OCI-LY3 (cell line): Measurements from ENCODE around the gene CD160.

Experiments used
- H2AFZ ChIP-seq: fragments of 200-600, 300-600 bp; shearing (Covaris generic); 2 replicates; pipeline ENCODE4 v1.6.0; 2014; ENCODE audit warnings: antibody characterized with exemption, low read depth, low read length
- H3K27ac ChIP-seq: fragments of 200-600, 300-600 bp; sonication (generic); 2 replicates; pipeline ENCODE4 v1.5.1; 2014; ENCODE audit warnings: mild to moderate bottlenecking, low read length, moderate library complexity, mixed read lengths
- H3K27me3 ChIP-seq: fragments of 200-600, 300-600 bp; sonication (generic); 2 replicates; pipeline ENCODE4 v1.6.1; 2014; ENCODE audit warnings: low read depth, low read length, mixed read lengths
- H3K36me3 ChIP-seq: fragments of 200-600, 300-600 bp; sonication (generic); replicated peaks from 2 replicates; pipeline ENCODE3; 2014; ENCODE audit warnings: low read depth, low read length, mixed read lengths
- H3K4me1 ChIP-seq: fragments of 300-600, 200-600 bp; sonication (generic); 2 replicates; pipeline ENCODE4 v1.6.1; 2014; ENCODE audit warnings: low read length, mixed read lengths
- H3K4me2 ChIP-seq: fragments of 200-600, 300-600 bp; sonication (generic); 2 replicates; pipeline ENCODE4 v1.6.1; 2014; ENCODE audit warnings: low read length, mixed read lengths
- H3K4me3 ChIP-seq: fragments of 300-600, 200-600 bp; sonication (generic); 2 replicates; pipeline ENCODE4 v1.5.1; 2014; ENCODE audit warnings: antibody characterized with exemption, mild to moderate bottlenecking, low read length, moderate library complexity
- H3K79me2 ChIP-seq: fragments of 300-600, 200-600 bp; shearing (Covaris generic); 2 replicates; pipeline ENCODE4 v1.6.1; 2014; ENCODE audit warnings: mild to moderate bottlenecking, low read length, mixed read lengths
- H3K9ac ChIP-seq: fragments of 300-600, 200-600 bp; shearing (Covaris generic); 2 replicates; pipeline ENCODE4 v1.6.0; 2014; ENCODE audit warnings: mild to moderate bottlenecking, low read length, moderate library complexity
- H3K9me3 ChIP-seq: fragments of 200-600, 300-600 bp; shearing (Covaris generic); 2 replicates; pipeline ENCODE4 v1.6.1; 2014; ENCODE audit warnings: low read length, mixed read lengths; ENCODE audit not compliant: insufficient read depth
- H4K20me1 ChIP-seq: fragments of 200-600, 300-600 bp; sonication (generic); 2 replicates; pipeline ENCODE4 v1.6.1; 2016; ENCODE audit warnings: low read length, mixed read lengths; ENCODE audit not compliant: insufficient read depth
- EZH2phosphoT487 ChIP-seq: fragments of 200-600 bp; shearing (Covaris generic); IDR thresholded peaks from 2 replicates; pipeline ENCODE4 v1.6.1; 2018; ENCODE audit warnings: antibody characterized with exemption, mixed run types, low read depth
- TF ChIP-seq, protein P1 (sequence below): fragments of 200-600, 300-600 bp; sonication (generic); IDR thresholded peaks from 2 replicates; pipeline ENCODE4 v1.5.1; 2014; ENCODE audit warnings: antibody characterized with exemption, low read length, low read depth

CD160 gene

DNA sequence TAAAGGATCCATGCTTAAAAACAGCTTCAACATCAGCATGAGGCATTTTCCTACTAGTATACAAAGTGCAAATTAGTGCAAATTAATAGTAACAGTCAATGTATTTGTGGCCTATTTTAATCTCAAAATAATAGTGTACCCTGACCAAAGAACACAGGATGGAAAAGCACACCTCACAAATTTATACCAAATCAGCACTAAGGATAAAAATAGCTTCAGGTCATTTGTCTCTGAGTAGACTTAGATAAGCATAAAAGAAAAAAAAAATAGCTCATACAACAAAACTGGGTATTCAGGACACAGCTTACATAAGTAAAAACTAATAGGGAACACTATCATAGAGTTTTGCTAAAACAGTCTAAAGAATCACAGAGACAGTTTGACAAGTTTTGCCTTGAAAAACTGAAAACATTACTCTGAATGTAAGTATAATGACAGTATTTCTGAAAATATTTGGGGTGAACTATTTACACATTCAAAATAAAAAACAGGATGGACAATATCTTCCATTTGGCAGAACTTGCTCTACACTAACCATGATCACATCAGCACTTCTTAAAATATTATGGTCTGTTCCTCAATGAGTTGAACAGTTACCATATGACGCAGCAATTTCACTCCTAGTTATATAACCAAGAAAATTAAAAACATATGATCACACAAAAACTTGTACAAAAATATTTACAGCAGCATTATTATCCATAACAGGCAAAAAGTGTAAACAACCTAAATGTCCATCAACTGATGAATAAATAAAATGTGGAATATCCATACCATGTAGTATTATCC lies 58.3 kb downstream of the CD160 start:
- H3K9ac ChIP-seq: no peak overlapping the region
- H3K4me2 ChIP-seq: no peak overlapping the region
- no peak overlapping the region for H2AFZ ChIP-seq
- peaks cover 8% of the 10 kb centered on the region for H3K36me3 ChIP-seq
- no peaks in the 10 kb centered on the region for H3K9me3 ChIP-seq
- H3K4me1 ChIP-seq: no peaks in the 10 kb centered on the region
- no peak overlapping the region for H3K27ac ChIP-seq
- H4K20me1 ChIP-seq: no peaks in the 10 kb centered on the region
- no peak overlapping the region for H3K4me3 ChIP-seq
- no peaks in the 10 kb centered on the region for H3K79me2 ChIP-seq
- TF ChIP-seq EZH2phosphoT487: no peak
- TF ChIP-seq, protein P1, sequence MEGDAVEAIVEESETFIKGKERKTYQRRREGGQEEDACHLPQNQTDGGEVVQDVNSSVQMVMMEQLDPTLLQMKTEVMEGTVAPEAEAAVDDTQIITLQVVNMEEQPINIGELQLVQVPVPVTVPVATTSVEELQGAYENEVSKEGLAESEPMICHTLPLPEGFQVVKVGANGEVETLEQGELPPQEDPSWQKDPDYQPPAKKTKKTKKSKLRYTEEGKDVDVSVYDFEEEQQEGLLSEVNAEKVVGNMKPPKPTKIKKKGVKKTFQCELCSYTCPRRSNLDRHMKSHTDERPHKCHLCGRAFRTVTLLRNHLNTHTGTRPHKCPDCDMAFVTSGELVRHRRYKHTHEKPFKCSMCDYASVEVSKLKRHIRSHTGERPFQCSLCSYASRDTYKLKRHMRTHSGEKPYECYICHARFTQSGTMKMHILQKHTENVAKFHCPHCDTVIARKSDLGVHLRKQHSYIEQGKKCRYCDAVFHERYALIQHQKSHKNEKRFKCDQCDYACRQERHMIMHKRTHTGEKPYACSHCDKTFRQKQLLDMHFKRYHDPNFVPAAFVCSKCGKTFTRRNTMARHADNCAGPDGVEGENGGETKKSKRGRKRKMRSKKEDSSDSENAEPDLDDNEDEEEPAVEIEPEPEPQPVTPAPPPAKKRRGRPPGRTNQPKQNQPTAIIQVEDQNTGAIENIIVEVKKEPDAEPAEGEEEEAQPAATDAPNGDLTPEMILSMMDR: no peak
- no peaks in the 10 kb centered on the region for H3K27me3 ChIP-seq

DNA sequence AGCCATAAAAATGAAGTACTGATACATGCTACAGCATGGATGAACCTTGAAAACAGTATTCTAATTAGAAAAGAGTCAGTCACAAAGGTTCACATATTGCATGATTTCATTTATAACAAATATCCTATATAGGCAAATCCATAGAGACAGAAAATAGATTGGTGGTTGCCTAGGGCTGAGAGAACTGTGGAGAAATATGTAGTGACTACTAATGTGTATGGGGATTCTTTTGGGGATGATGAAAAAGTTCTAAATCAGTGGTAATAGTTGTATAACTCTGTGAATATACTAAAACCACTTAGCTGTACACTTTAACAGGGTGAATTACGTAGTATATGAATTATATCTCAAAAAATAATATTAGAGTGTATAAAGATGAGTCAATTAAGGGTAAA lies 58.8 kb downstream of the CD160 start:
- Histone ChIP-seq H3K79me2 (no peaks in the 10 kb centered on the region), H3K4me3 (no peak overlapping the region), H2AFZ (no peak overlapping the region), H3K27me3 (no peaks in the 10 kb centered on the region), H3K9ac (no peak overlapping the region), H3K27ac (no peak overlapping the region), H3K9me3 (no peaks in the 10 kb centered on the region), H4K20me1 (no peaks in the 10 kb centered on the region), H3K4me1 (no peaks in the 10 kb centered on the region), H3K36me3 (peaks cover 6% of the 10 kb centered on the region), H3K4me2 (no peak overlapping the region)
- TF ChIP-seq, protein P1: no peak
- TF ChIP-seq EZH2phosphoT487: no peak

DNA sequence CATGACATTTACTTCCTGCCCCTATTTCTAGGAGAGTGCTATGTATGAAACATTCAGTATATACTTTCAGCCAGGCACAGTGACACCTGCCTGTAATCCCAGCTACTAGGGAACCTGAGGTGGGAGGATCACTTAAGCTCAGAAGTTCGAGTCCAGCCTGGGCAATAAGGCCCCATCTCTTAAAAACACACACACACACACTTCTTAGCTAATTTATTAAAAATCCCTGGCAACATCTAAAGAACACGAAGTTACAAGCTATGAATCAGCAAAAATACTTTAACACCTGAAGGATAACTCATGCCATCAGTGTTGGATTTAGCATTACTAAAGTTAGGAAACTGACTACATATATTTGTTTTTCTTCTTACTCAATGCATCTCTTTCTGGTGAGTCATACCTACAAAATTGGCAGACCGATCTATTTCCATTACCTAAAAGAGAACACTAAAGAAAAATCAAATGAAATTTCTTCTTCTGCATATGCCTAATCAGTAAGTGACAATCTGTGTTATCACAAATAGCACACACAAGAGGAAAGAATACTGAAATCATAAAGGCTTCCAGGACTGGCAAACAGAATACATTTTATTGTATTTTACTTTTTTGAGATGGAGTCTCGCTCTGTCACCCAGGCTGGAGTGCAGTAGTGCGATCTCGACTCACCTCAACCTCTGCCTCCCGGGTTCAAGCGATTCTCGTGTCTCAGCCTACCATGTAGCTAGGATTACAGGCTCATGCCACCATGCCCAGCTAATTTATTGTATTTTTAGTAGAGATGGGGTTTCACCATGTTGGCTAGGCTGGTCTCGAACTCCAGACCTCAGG lies 63.2 kb downstream of the CD160 start:
- no peaks in the 10 kb centered on the region for H3K79me2 ChIP-seq
- H3K9ac ChIP-seq: no peak overlapping the region
- 0 out of 2 replicates have a peak, but pooled peaks cover 4% of the 10 kb centered on the region for H4K20me1 ChIP-seq
- no peaks in the 10 kb centered on the region for H3K27me3 ChIP-seq
- no peak overlapping the region for H3K27ac ChIP-seq
- H3K36me3 ChIP-seq: peaks cover 15% of the 10 kb centered on the region
- H3K9me3 ChIP-seq: no peaks in the 10 kb centered on the region
- no peak overlapping the region for H3K4me2 ChIP-seq
- H2AFZ ChIP-seq: no peak overlapping the region
- H3K4me3 ChIP-seq: no peak overlapping the region
- TF ChIP-seq EZH2phosphoT487: no peak
- TF ChIP-seq, protein P1: no peak
- no peaks in the 10 kb centered on the region for H3K4me1 ChIP-seq

GRCh38 chr1:145784409-145784808 lies 65.1 kb downstream of the CD160 start:
- H3K4me2 ChIP-seq: no peak overlapping the region
- no peaks in the 10 kb centered on the region for H3K79me2 ChIP-seq
- no peak overlapping the region for H3K27ac ChIP-seq
- H3K9me3 ChIP-seq: no peaks in the 10 kb centered on the region
- 0 out of 2 replicates have a peak, but pooled peaks cover 4% of the 10 kb centered on the region for H4K20me1 ChIP-seq
- no peak overlapping the region for H3K4me3 ChIP-seq
- H3K27me3 ChIP-seq: no peaks in the 10 kb centered on the region
- H3K36me3 ChIP-seq: peaks cover 21% of the 10 kb centered on the region
- H3K9ac ChIP-seq: no peak overlapping the region
- no peak overlapping the region for H2AFZ ChIP-seq
- TF ChIP-seq EZH2phosphoT487: no peak
- TF ChIP-seq, protein P1: no peak
- H3K4me1 ChIP-seq: no peaks in the 10 kb centered on the region
